ENCODE measurements around the gene MICAL1.

DNA sequence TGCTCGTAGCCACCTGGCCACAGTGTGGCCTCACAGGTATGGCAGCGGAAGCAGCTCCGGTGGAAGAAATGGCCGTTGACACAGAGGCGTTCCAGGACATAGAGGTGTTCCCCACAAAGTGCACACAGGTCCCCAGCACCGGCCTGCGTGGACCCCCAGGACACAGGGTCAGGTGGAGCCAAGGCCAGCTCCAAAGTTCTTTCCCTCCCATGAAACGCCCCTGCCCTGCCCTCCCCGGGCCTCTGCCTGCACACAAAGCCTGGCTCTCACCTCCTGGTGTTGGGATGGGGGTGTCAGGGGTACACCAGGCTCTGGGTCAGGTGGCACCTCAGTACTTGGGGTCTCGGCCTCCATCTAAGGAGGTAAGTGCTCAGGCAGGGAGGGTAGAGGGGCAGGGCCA, 8.5 kb downstream of the MICAL1 start:
- TF ChIP-seq GATA2 (IDR thresholded peaks at IDR 0.05; ENCODE audit: low read depth, low read length) (no peak), GATA3 (IDR thresholded peaks at IDR 0.05; ENCODE audit: low read depth, low read length) (no peak)

Data from SH-SY5Y (cell line).